ENCODE data around the gene LRRC1.

The LRRC1 gene

GRCh38 chr6:53896196-53896595 is 101.4 kb downstream of the LRRC1 start:
- ATAC-seq, result no peak

GRCh38 chr6:53898026-53898795 is 103.4 kb downstream of the LRRC1 start:
- no peak for ATAC-seq

GRCh38 chr6:53899512-53899911 is 104.7 kb downstream of the LRRC1 start:
- ATAC-seq, result no peak

- no peak for ATAC-seq
These were observed 108.6 kb downstream of the LRRC1 start for GRCh38 chr6:53903357-53903756.

GRCh38 chr6:53906103-53906502 is 111.3 kb downstream of the LRRC1 start:
- no peak for ATAC-seq

- ATAC-seq, result no peak
These were observed 112.0 kb downstream of the LRRC1 start for GRCh38 chr6:53906842-53907241.

GRCh38 chr6:53910834-53911233 is 116.0 kb downstream of the LRRC1 start:
- no peak for ATAC-seq

GRCh38 chr6:53912661-53913060 is 117.9 kb downstream of the LRRC1 start:
- ATAC-seq, result no peak

GRCh38 chr6:53913286-53913685 is 118.5 kb downstream of the LRRC1 start:
- no peak for ATAC-seq

GRCh38 chr6:53915026-53915691 is 120.4 kb downstream of the LRRC1 start:
- ATAC-seq, result no peak

- no peak for ATAC-seq
These were observed 122.1 kb downstream of the LRRC1 start for GRCh38 chr6:53916804-53917463.

GRCh38 chr6:53917464-53917842 is 122.6 kb downstream of the LRRC1 start:
- ATAC-seq, result no peak

GRCh38 chr6:53918854-53919510 is 124.2 kb downstream of the LRRC1 start:
- ATAC-seq, result no peak

- no peak for ATAC-seq
These were observed 125.1 kb downstream of the LRRC1 start for GRCh38 chr6:53919881-53920360.

GRCh38 chr6:53920881-53921280 is 126.1 kb downstream of the LRRC1 start:
- ATAC-seq, result no peak

GRCh38 chr6:53921639-53922038 is 126.8 kb downstream of the LRRC1 start:
- no peak for ATAC-seq

GRCh38 chr6:53922539-53922981 is 127.8 kb downstream of the LRRC1 start:
- ATAC-seq, result no peak

- ATAC-seq, result no peak
These were observed 129.5 kb downstream of the LRRC1 start for GRCh38 chr6:53924277-53924676.

GRCh38 chr6:53924821-53925422 is 130.1 kb downstream of the LRRC1 start:
- ATAC-seq, result no peak

- no peak for ATAC-seq
These were observed 131.1 kb downstream of the LRRC1 start for GRCh38 chr6:53925891-53926290.

GRCh38 chr6:53926505-53926904 is 131.7 kb downstream of the LRRC1 start:
- no peak for ATAC-seq

GRCh38 chr6:53928641-53929040 is 133.8 kb downstream of the LRRC1 start:
- ATAC-seq, result no peak
